ENCODE measurements around the gene SPANXN3.

GRCh38 chrX:143536176-143536575, 18.9 kb upstream of the SPANXN3 start:
- TF ChIP-seq, protein P1, sequence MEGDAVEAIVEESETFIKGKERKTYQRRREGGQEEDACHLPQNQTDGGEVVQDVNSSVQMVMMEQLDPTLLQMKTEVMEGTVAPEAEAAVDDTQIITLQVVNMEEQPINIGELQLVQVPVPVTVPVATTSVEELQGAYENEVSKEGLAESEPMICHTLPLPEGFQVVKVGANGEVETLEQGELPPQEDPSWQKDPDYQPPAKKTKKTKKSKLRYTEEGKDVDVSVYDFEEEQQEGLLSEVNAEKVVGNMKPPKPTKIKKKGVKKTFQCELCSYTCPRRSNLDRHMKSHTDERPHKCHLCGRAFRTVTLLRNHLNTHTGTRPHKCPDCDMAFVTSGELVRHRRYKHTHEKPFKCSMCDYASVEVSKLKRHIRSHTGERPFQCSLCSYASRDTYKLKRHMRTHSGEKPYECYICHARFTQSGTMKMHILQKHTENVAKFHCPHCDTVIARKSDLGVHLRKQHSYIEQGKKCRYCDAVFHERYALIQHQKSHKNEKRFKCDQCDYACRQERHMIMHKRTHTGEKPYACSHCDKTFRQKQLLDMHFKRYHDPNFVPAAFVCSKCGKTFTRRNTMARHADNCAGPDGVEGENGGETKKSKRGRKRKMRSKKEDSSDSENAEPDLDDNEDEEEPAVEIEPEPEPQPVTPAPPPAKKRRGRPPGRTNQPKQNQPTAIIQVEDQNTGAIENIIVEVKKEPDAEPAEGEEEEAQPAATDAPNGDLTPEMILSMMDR (conservative IDR thresholded peaks at IDR 0.05; ENCODE audit: low read depth in 2 of 2) = no peak
- TF ChIP-seq EZH2 (IDR thresholded peaks at IDR 0.05; ENCODE audit: low read depth, unreplicated experiment) = no peak
- no peak for TF ChIP-seq POLR2AphosphoS5 (IDR thresholded peaks at IDR 0.05; ENCODE audit: low read depth)
- TF ChIP-seq CREB1 (CRISPR knock-in tag; IDR thresholded peaks at IDR 0.05; ENCODE audit: low read depth) = no peak
- TF ChIP-seq, protein P2, sequence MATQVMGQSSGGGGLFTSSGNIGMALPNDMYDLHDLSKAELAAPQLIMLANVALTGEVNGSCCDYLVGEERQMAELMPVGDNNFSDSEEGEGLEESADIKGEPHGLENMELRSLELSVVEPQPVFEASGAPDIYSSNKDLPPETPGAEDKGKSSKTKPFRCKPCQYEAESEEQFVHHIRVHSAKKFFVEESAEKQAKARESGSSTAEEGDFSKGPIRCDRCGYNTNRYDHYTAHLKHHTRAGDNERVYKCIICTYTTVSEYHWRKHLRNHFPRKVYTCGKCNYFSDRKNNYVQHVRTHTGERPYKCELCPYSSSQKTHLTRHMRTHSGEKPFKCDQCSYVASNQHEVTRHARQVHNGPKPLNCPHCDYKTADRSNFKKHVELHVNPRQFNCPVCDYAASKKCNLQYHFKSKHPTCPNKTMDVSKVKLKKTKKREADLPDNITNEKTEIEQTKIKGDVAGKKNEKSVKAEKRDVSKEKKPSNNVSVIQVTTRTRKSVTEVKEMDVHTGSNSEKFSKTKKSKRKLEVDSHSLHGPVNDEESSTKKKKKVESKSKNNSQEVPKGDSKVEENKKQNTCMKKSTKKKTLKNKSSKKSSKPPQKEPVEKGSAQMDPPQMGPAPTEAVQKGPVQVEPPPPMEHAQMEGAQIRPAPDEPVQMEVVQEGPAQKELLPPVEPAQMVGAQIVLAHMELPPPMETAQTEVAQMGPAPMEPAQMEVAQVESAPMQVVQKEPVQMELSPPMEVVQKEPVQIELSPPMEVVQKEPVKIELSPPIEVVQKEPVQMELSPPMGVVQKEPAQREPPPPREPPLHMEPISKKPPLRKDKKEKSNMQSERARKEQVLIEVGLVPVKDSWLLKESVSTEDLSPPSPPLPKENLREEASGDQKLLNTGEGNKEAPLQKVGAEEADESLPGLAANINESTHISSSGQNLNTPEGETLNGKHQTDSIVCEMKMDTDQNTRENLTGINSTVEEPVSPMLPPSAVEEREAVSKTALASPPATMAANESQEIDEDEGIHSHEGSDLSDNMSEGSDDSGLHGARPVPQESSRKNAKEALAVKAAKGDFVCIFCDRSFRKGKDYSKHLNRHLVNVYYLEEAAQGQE (IDR thresholded peaks at IDR 0.05; ENCODE audit: unreplicated experiment) = no peak
- no peak for TF ChIP-seq ETS1 (IDR thresholded peaks at IDR 0.05)
- TF ChIP-seq EZH2phosphoT487 (IDR thresholded peaks at IDR 0.05; ENCODE audit: unreplicated experiment) = no peak
- TF ChIP-seq JUNB (IDR thresholded peaks at IDR 0.05; ENCODE audit: unreplicated experiment) = no peak
- TF ChIP-seq ZNF114 (CRISPR knock-in tag; IDR thresholded peaks at IDR 0.05) = no peak
